Loucy (cell line): ENCODE results near the gene DNAH9.

ENCODE experiments used
- CTCF ChIP-seq: fragments of 200-600 bp; sonication (generic); conservative IDR thresholded peaks from 2 replicates; pipeline ENCODE4 v1.5.1; 2014; ENCODE audit warnings: mild to moderate bottlenecking, antibody characterized with exemption, low read length
- EZH2phosphoT487 ChIP-seq: fragments of 200-600 bp; IDR thresholded peaks from 2 replicates; pipeline ENCODE4 v1.6.1; 2018; ENCODE audit warnings: antibody characterized with exemption, mild to moderate bottlenecking, moderate library complexity, borderline replicate concordance

GRCh38 chr17:11554042-11554441 is 44.2 kb upstream of the DNAH9 start:
- TF ChIP-seq CTCF, result no peak
- TF ChIP-seq EZH2phosphoT487, result no peak
